HEK293T (cell line): ENCODE data around the gene ATG4D.

Source experiments
- BHLHE40 ChIP-seq: fragments of 450-650 bp; IDR thresholded peaks from 2 replicates; pipeline ENCODE4 v1.6.1; 2016; ENCODE audit warnings: mild to moderate bottlenecking, moderate library complexity, borderline replicate concordance
- ELF4 ChIP-seq: fragments of 450-650 bp; IDR thresholded peaks from 2 replicates; pipeline ENCODE4 v1.6.1; 2017; ENCODE audit warnings: antibody characterized with exemption
- FOXM1 ChIP-seq: fragments of 450-650 bp; IDR thresholded peaks from 2 replicates; pipeline ENCODE4 v1.6.1; 2017; ENCODE audit warnings: mild to moderate bottlenecking, borderline replicate concordance
- L3MBTL2 ChIP-seq: fragments of 450-650 bp; conservative IDR thresholded peaks from 2 replicates; pipeline ENCODE4 v1.6.1; 2016; ENCODE audit warnings: mild to moderate bottlenecking
- SP1 ChIP-seq: fragments of 450-650 bp; IDR thresholded peaks from 2 replicates; pipeline ENCODE4 v1.6.1; 2017
- TARDBP ChIP-seq: fragments of 450-650 bp; IDR thresholded peaks from 2 replicates; pipeline ENCODE4 v1.6.1; 2016
- ZNF384 ChIP-seq: fragments of 450-650 bp; IDR thresholded peaks from 2 replicates; pipeline ENCODE4 v1.6.1; 2016
- TF ChIP-seq, protein P1 (sequence below): fragments of 450-650 bp; IDR thresholded peaks from 2 replicates; pipeline ENCODE4 v1.6.1; 2016

GRCh38 chr19:10549733-10550132 is 6.0 kb downstream of the ATG4D start:
- TF ChIP-seq ZNF384 (no peak), SP1 (no peak), FOXM1 (no peak), ELF4 (no peak), L3MBTL2 (no peak), BHLHE40 (no peak), TARDBP (no peak)
- TF ChIP-seq, protein P1, sequence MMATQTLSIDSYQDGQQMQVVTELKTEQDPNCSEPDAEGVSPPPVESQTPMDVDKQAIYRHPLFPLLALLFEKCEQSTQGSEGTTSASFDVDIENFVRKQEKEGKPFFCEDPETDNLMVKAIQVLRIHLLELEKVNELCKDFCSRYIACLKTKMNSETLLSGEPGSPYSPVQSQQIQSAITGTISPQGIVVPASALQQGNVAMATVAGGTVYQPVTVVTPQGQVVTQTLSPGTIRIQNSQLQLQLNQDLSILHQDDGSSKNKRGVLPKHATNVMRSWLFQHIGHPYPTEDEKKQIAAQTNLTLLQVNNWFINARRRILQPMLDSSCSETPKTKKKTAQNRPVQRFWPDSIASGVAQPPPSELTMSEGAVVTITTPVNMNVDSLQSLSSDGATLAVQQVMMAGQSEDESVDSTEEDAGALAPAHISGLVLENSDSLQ, result no peak
